ENCODE data around the gene MEGF6. TPM values are rescaled to one million over a fixed set of nuclear protein-coding genes. Genes with fewer than 3 reads are reported as not detected.

Gene MEGF6
- polyA plus RNA-seq, 1 donor (not counting 4 experiments of a cell fraction or from before 2014, with no cell fraction given) = 0.24 TPM

DNA sequence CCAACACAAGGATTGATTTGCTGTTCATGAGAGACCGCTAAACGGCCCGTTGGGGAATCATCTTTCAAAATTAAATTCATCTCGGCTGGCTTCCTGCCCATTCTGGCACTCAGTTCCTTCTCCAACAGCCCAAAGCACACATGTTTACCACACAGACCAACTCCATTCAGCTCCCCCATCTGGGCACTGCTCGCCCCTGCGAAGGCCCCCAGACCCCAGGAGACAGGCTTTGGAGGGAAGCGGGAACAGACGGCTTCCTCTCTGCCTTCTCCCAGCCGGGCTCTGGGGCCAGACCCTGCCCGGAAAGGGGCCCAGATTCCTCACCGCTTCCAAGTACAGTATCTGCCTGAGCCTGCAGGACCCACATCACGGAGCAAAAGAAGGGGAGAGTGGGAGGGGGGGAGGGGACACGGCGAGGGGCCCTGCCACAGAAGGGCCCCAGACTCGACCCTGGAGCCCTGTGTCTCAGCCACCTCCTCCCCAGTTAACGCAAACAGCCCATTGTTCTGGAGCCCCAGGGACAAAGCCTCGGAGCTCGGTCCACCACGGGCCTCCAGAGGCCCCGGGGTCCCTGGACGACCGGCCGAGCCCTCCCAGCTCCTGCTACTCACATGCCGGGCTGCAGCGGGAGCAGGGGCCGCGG is 660 bp downstream of the MEGF6 start:
- no peaks in the 10 kb centered on the region for H3K9me3 ChIP-seq (ENCODE audit: control insufficient read depth, low read depth, low read length)
- peaks cover 8% of the 10 kb centered on the region for H3K4me1 ChIP-seq (ENCODE audit: control insufficient read depth, extremely low read depth, insufficient read depth, low read length)
- dilution Hi-C loops (cut with MboI; ENCODE audit: extremely low pct_ligation_motif_present, low sequenced_read_pairs) = no loop called here
- no peak overlapping the region for H3K9ac ChIP-seq (ENCODE audit: control insufficient read depth, extremely low read depth, insufficient read depth, low read length)
- H3K4me2 ChIP-seq (ENCODE audit: control insufficient read depth, extremely low read depth, insufficient read depth, low read depth, low read length) = peak overlapping the region; percentile 54
- no peaks in the 10 kb centered on the region for H3K36me3 ChIP-seq (ENCODE audit: control insufficient read depth in 2 of 2, extremely low read depth in 1 of 2, insufficient read depth in 2 of 2, low read length in 2 of 2)
- no peak overlapping the region for H3K27ac ChIP-seq (ENCODE audit: control insufficient read depth, insufficient read depth, low read length)
- H4K20me1 ChIP-seq (ENCODE audit: control insufficient read depth, extremely low read depth, insufficient read depth, low read length) = no peaks in the 10 kb centered on the region
- TF ChIP-seq EZH2 (IDR thresholded peaks at IDR 0.05; ENCODE audit: low read length) = peak; percentile 77
- TF ChIP-seq, protein P1, sequence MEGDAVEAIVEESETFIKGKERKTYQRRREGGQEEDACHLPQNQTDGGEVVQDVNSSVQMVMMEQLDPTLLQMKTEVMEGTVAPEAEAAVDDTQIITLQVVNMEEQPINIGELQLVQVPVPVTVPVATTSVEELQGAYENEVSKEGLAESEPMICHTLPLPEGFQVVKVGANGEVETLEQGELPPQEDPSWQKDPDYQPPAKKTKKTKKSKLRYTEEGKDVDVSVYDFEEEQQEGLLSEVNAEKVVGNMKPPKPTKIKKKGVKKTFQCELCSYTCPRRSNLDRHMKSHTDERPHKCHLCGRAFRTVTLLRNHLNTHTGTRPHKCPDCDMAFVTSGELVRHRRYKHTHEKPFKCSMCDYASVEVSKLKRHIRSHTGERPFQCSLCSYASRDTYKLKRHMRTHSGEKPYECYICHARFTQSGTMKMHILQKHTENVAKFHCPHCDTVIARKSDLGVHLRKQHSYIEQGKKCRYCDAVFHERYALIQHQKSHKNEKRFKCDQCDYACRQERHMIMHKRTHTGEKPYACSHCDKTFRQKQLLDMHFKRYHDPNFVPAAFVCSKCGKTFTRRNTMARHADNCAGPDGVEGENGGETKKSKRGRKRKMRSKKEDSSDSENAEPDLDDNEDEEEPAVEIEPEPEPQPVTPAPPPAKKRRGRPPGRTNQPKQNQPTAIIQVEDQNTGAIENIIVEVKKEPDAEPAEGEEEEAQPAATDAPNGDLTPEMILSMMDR (optimal IDR thresholded peaks at IDR 0.05 in 1 of 3, IDR thresholded peaks at IDR 0.05 in 1 of 3, conservative IDR thresholded peaks at IDR 0.05 in 1 of 3; ENCODE audit: extremely low read depth in 1 of 3, insufficient read depth in 2 of 3, low read length in 3 of 3) = no peak
- FAIRE-seq (no peak), DNase-seq (ENCODE audit: low read depth, low spot score) (no peak)
- H3K9me1 ChIP-seq (ENCODE audit: control insufficient read depth, extremely low read depth, insufficient read depth, low read length) = no peaks in the 10 kb centered on the region
- H2AFZ ChIP-seq (ENCODE audit: control insufficient read depth, low read length) = no peak overlapping the region
- H3K79me2 ChIP-seq (ENCODE audit: control insufficient read depth, insufficient read depth, low read length) = no peaks in the 10 kb centered on the region
- H3K27me3 ChIP-seq (ENCODE audit: control insufficient read depth, extremely low read depth, insufficient read depth, low read length) = peaks cover 27% of the 10 kb centered on the region
- peak overlapping the region in 1 of 3 experiments; percentile 12 for H3K4me3 ChIP-seq (ENCODE audit: control insufficient read depth in 2 of 3, extremely low read depth in 1 of 3, insufficient read depth in 2 of 3, low read depth in 1 of 3, low read length in 3 of 3)

DNA sequence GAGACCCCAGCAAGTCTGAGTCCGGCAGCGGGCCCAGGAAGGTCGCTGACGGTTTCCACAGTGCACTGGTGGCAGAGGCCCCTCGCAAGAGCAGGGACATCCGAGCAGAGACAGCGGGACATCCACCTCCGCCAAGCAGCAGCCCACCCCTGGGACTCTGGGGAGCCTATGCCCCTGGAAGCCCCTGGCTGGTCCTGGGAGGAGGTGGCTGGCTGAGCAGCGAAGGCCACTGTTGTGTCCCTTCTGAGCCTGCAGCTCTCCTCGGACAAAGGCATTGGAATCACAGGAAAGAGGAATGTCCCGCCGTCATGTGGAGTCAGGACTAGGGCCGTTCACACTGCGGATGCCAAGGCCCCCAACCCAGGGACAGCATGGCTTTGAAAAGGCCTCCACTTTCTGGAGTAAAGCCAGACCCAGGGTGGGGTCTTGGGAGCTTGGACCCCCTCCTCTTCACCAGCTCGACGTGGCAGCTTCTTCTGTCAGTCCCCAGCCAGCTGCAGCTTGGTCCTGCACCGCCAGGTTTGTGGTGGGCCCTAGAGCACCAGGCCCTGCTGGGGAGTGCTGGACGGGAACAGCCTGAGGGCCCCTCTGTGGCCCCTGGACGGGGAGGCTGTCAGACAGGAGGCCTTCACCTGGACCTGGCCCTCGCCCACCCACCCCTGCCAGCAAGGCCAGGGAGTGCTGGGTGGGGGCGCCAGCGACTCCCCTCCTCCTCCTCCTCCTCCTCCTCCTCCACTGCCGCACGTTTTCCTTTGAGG is 1.4 kb downstream of the MEGF6 start:
- H4K20me1 ChIP-seq (ENCODE audit: control insufficient read depth, extremely low read depth, insufficient read depth, low read length) = no peaks in the 10 kb centered on the region
- H3K4me1 ChIP-seq (ENCODE audit: control insufficient read depth, extremely low read depth, insufficient read depth, low read length) = peaks cover 8% of the 10 kb centered on the region
- dilution Hi-C loops (cut with MboI; ENCODE audit: extremely low pct_ligation_motif_present, low sequenced_read_pairs) = no loop called here
- FAIRE-seq = no peak
- no peak overlapping the region for H2AFZ ChIP-seq (ENCODE audit: control insufficient read depth, low read length)
- no peak for TF ChIP-seq EZH2 (IDR thresholded peaks at IDR 0.05; ENCODE audit: low read length)
- TF ChIP-seq, protein P1 (optimal IDR thresholded peaks at IDR 0.05 in 1 of 3, IDR thresholded peaks at IDR 0.05 in 1 of 3, conservative IDR thresholded peaks at IDR 0.05 in 1 of 3; ENCODE audit: extremely low read depth in 1 of 3, insufficient read depth in 2 of 3, low read length in 3 of 3) = no peak
- H3K27ac ChIP-seq (ENCODE audit: control insufficient read depth, insufficient read depth, low read length) = no peak overlapping the region
- peaks cover 27% of the 10 kb centered on the region for H3K27me3 ChIP-seq (ENCODE audit: control insufficient read depth, extremely low read depth, insufficient read depth, low read length)
- H3K79me2 ChIP-seq (ENCODE audit: control insufficient read depth, insufficient read depth, low read length) = no peaks in the 10 kb centered on the region
- no peaks in the 10 kb centered on the region for H3K9me1 ChIP-seq (ENCODE audit: control insufficient read depth, extremely low read depth, insufficient read depth, low read length)
- no peak overlapping the region for H3K4me2 ChIP-seq (ENCODE audit: control insufficient read depth, extremely low read depth, insufficient read depth, low read depth, low read length)
- H3K4me3 ChIP-seq (ENCODE audit: control insufficient read depth in 2 of 3, extremely low read depth in 1 of 3, insufficient read depth in 2 of 3, low read depth in 1 of 3, low read length in 3 of 3) = no peak overlapping the region
- no peak for DNase-seq (ENCODE audit: low read depth, low spot score)
- no peak overlapping the region for H3K9ac ChIP-seq (ENCODE audit: control insufficient read depth, extremely low read depth, insufficient read depth, low read length)
- H3K36me3 ChIP-seq (ENCODE audit: control insufficient read depth in 2 of 2, extremely low read depth in 1 of 2, insufficient read depth in 2 of 2, low read length in 2 of 2) = no peaks in the 10 kb centered on the region
- H3K9me3 ChIP-seq (ENCODE audit: control insufficient read depth, low read depth, low read length) = no peaks in the 10 kb centered on the region
